Stimulated activated CD4-positive, alpha-beta T cell treated with anti-CD3 and anti-CD28 coated beads, Interleukin-12 subunit alpha, Interleukin-12 subunit beta, amount 100 ng/mL, for 48 hours (primary cell): ENCODE results near the gene PRIM1.
"Not testable (repeated sequence)": the region's sequence is repeated elsewhere in the genome, so short reads cannot be mapped to it uniquely, and the experiment has no call there.

Source experiments
- DNase-seq, 3 donors: peaks; one replicate each; pipeline ENCODE4 v3.0.0-alpha.2; 2020; ENCODE audit warnings: low read depth in 2 of 3, low spot score in 1 of 3

The PRIM1 gene

GRCh38 chr12:56751712-56752598 lies at the start of gene PRIM1:
Gene PRIM1 (minus strand): TSS chr12:56752323. CDS start chr12:56752298, 25 bp downstream.
- DNase-seq, result peak; percentile 82 to 88 (median 84)

GRCh38 chr12:56800221-56800620 lies 48.1 kb upstream of the PRIM1 start:
- no peak for DNase-seq

- DNase-seq, result not testable (repeated sequence)
These were observed 47.2 kb upstream of the PRIM1 start for GRCh38 chr12:56799345-56799744.

GRCh38 chr12:56795791-56796190 lies 43.7 kb upstream of the PRIM1 start:
- DNase-seq, result not testable (repeated sequence)

- DNase-seq, result not testable (repeated sequence)
These were observed 43.0 kb upstream of the PRIM1 start for GRCh38 chr12:56795046-56795562.

- DNase-seq, result not testable (repeated sequence)
These were observed 41.0 kb upstream of the PRIM1 start for GRCh38 chr12:56793124-56793523.

GRCh38 chr12:56792678-56793077 lies 40.6 kb upstream of the PRIM1 start:
- no peak for DNase-seq

- not testable (repeated sequence) for DNase-seq
These were observed 37.3 kb upstream of the PRIM1 start for GRCh38 chr12:56789429-56789828.

GRCh38 chr12:56787498-56787897 lies 35.4 kb upstream of the PRIM1 start:
- no peak for DNase-seq

- DNase-seq, result no peak
These were observed 33.8 kb upstream of the PRIM1 start for GRCh38 chr12:56785874-56786273.

GRCh38 chr12:56785141-56785865 lies 33.2 kb upstream of the PRIM1 start:
- no peak for DNase-seq

- DNase-seq, result no peak
These were observed 29.6 kb upstream of the PRIM1 start for GRCh38 chr12:56781726-56782125.

- no peak for DNase-seq
These were observed 26.6 kb upstream of the PRIM1 start for GRCh38 chr12:56778756-56779155.

- no peak for DNase-seq
These were observed 24.5 kb upstream of the PRIM1 start for GRCh38 chr12:56776654-56777053.

- DNase-seq, result no peak
These were observed 23.5 kb upstream of the PRIM1 start for GRCh38 chr12:56775638-56776037.

GRCh38 chr12:56773113-56773512 lies 21.0 kb upstream of the PRIM1 start:
- DNase-seq, result no peak

GRCh38 chr12:56772625-56773024 lies 20.5 kb upstream of the PRIM1 start:
- DNase-seq, result no peak

- no peak for DNase-seq
These were observed 17.7 kb upstream of the PRIM1 start for GRCh38 chr12:56769868-56770267.

- DNase-seq, result no peak
These were observed 16.3 kb upstream of the PRIM1 start for GRCh38 chr12:56768424-56768823.

- no peak for DNase-seq
These were observed 14.4 kb upstream of the PRIM1 start for GRCh38 chr12:56766535-56766934.

GRCh38 chr12:56763753-56764657 lies 11.9 kb upstream of the PRIM1 start:
- no peak for DNase-seq
